ENCODE results near the gene KIRREL3. TPM values are rescaled to one million over a fixed set of nuclear protein-coding genes. Genes with fewer than 3 reads are reported as not detected.

Gene KIRREL3
- total and polyA plus RNA-seq, 2 of the 8 experiments (the other 6 are each of a cell fraction or from before 2014, with no cell fraction given) = 0.29 to 0.32 TPM

DNA sequence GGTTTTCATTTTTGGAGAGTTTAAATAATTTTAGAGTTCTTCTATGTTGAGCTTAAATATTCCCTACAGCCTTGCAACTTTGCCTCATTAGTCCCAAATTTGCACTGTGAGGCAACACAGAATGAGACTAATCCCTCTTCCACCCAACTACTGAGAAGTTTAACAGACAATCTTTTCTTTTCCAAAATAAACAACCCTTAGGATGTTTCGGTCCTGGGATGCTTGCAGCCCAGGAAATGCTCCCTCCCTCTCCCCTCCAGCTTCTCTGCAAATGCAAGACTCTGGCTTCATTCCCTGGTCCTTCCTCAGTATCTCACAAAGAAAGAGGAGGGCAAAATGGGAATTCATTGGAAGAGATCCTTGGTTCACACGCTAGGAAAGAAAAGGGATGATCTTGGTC is 422.5 kb downstream of the KIRREL3 start:
- H3K27ac ChIP-seq (ENCODE audit: low read depth, low read length) = no peak overlapping the region
- H4K8ac ChIP-seq (ENCODE audit: extremely low read depth, insufficient read depth, low read length) = no peak overlapping the region
- H3K18ac ChIP-seq (ENCODE audit: extremely low read depth, low read length) = no peak overlapping the region
- H4K91ac ChIP-seq (replicated peaks; ENCODE audit: insufficient read length, low read length) = no peak overlapping the region
- no peak overlapping the region for H2BK20ac ChIP-seq (ENCODE audit: low read length)
- no peak overlapping the region; the same call in 1 of the 2 replicates for H2BK12ac ChIP-seq (ENCODE audit: low read depth, low read length)
- no peaks in the 10 kb centered on the region for H3K79me2 ChIP-seq (ENCODE audit: control insufficient read depth in 1 of 2, insufficient read depth in 2 of 2, low read length in 2 of 2)
- H2AK5ac ChIP-seq (ENCODE audit: low read depth, low read length) = no peak overlapping the region
- FAIRE-seq (no peak), DNase-seq (ENCODE audit: low read depth in 1 of 2, low spot score in 2 of 2) (no peak)
- H3K4me3 ChIP-seq (ENCODE audit: extremely low read depth in 1 of 4, insufficient read depth in 2 of 4, low read depth in 3 of 4, low read length in 4 of 4) = no peak overlapping the region
- H3K9ac ChIP-seq (replicated peaks in 1 of 4; ENCODE audit: extremely low read depth in 1 of 4, low read depth in 3 of 4, low read length in 3 of 4) = no peak overlapping the region
- WGBS, 2 experiments (ENCODE audit: extremely low coverage in 1 of 2, insufficient coverage in 1 of 2, insufficient read length in 1 of 2, insufficient replicate concordance in 2 of 2, low coverage in 1 of 2, low lambda C conversion rate in 2 of 2, missing lambda C conversion rate in 1 of 2) = 84% methylated on average over 2 of the region's 2 CpGs; no CpG with 5 or more reads in 1 of the 2 experiments
- POLR2A ChIA-PET (ENCODE audit: partially characterized antibody) = no interaction called here
- H4K20me1 ChIP-seq (replicated peaks in 1 of 2; ENCODE audit: control insufficient read depth in 1 of 2, insufficient read depth in 2 of 2, low read length in 2 of 2) = no peaks in the 10 kb centered on the region
- no peak overlapping the region for H2BK5ac ChIP-seq (ENCODE audit: low read depth, low read length)
- H3K56ac ChIP-seq (replicated peaks; ENCODE audit: insufficient read length, low read depth, low read length) = no peak overlapping the region
- H3K36me3 ChIP-seq (ENCODE audit: control insufficient read depth in 2 of 4, insufficient read depth in 4 of 4, low read length in 3 of 4) = no peaks in the 10 kb centered on the region
- CTCF ChIA-PET (ENCODE audit: partially characterized antibody) = interaction anchor here (0.6 to 8.5 kb wide), 9 partner anchors 12 to 377 kb away, joined by 3 to 143 read pairs (median 3); no protein-coding TSS in a partner anchor
- no peak overlapping the region for H2BK120ac ChIP-seq (replicated peaks; ENCODE audit: low read depth, low read length)
- no peak overlapping the region for H3K23ac ChIP-seq (ENCODE audit: insufficient read length)
- no peaks in the 10 kb centered on the region for H3K79me1 ChIP-seq (ENCODE audit: low read depth, low read length)
- H3K4me1 ChIP-seq (replicated peaks in 1 of 4; ENCODE audit: control insufficient read depth in 3 of 4, insufficient read depth in 4 of 4, low read length in 3 of 4) = peaks cover 1 to 8% (median 4%) of the 10 kb centered on the region in 4 experiments; a peak in 5 of 7 replicates
- no peaks in the 10 kb centered on the region for H3K27me3 ChIP-seq (replicated peaks in 1 of 4; ENCODE audit: control insufficient read depth in 3 of 4, extremely low read depth in 1 of 4, insufficient read depth in 3 of 4, low read length in 3 of 4)
- no peak overlapping the region for H3K4ac ChIP-seq (replicated peaks; ENCODE audit: insufficient read length, low read depth, low read length)
- H3K23me2 ChIP-seq (ENCODE audit: low read depth, low read length) = no peaks in the 10 kb centered on the region
- H2AFZ ChIP-seq (ENCODE audit: low read length) = no peak overlapping the region
- no peak overlapping the region for H3K4me2 ChIP-seq (ENCODE audit: insufficient read depth in 1 of 2, low read depth in 2 of 2, low read length in 2 of 2)
- H2BK15ac ChIP-seq (ENCODE audit: low read length) = peak overlapping the region; percentile 47; the same call in 1 of the 2 replicates
- no peak overlapping the region for H3K14ac ChIP-seq (ENCODE audit: insufficient read length)
- no peak overlapping the region for H4K5ac ChIP-seq (ENCODE audit: insufficient read length, low read depth, low read length)
- no peaks in the 10 kb centered on the region for H3K9me3 ChIP-seq (ENCODE audit: insufficient read depth in 2 of 2, low read depth in 1 of 2, low read length in 1 of 2)
- no peak for TF ChIP-seq SRF (IDR thresholded peaks at IDR 0.05; ENCODE audit: low read depth, low read length)
- no peak for TF ChIP-seq EZH2 (IDR thresholded peaks at IDR 0.05; ENCODE audit: low read depth, low read length, severe bottlenecking)
- no peak for TF ChIP-seq MAFK (IDR thresholded peaks at IDR 0.05; ENCODE audit: low read depth, low read length)
- no peak for TF ChIP-seq RNF2 (IDR thresholded peaks at IDR 0.05; ENCODE audit: borderline replicate concordance, low read depth, low read length, missing control alignments, poor library complexity, severe bottlenecking)
- no peak for TF ChIP-seq JUND (IDR thresholded peaks at IDR 0.05; ENCODE audit: low read length)
- no peak for TF ChIP-seq SUZ12 (IDR thresholded peaks at IDR 0.05; ENCODE audit: low read length)
- no peak for TF ChIP-seq SP2 (IDR thresholded peaks at IDR 0.05; ENCODE audit: low read length)
- TF ChIP-seq TCF12 (IDR thresholded peaks at IDR 0.05; ENCODE audit: low read depth, low read length) = no peak
- no peak for TF ChIP-seq PHF8 (conservative IDR thresholded peaks at IDR 0.05; ENCODE audit: low read depth, low read length)
- no peak for TF ChIP-seq SP1 (IDR thresholded peaks at IDR 0.05; ENCODE audit: low read depth, low read length)
- no peak for TF ChIP-seq BRCA1 (IDR thresholded peaks at IDR 0.05; ENCODE audit: low read depth, low read length)
- no peak for TF ChIP-seq RAD21 (IDR thresholded peaks at IDR 0.05 in 1 of 2, conservative IDR thresholded peaks at IDR 0.05 in 1 of 2; ENCODE audit: low read depth in 2 of 2, low read length in 2 of 2)
- no peak for TF ChIP-seq HDAC2 (IDR thresholded peaks at IDR 0.05; ENCODE audit: borderline replicate concordance in 1 of 2, low read depth in 2 of 2, low read length in 2 of 2)
- no peak for TF ChIP-seq GABPA (IDR thresholded peaks at IDR 0.05; ENCODE audit: borderline replicate concordance, insufficient read depth, low read length)

Measured in H1 (cell line).